Panc1 (cell line): ENCODE data around the gene PLAU. TPM values are rescaled to one million over a fixed set of nuclear protein-coding genes. Genes with fewer than 3 reads are reported as not detected.

Source experiments
- ATAC-seq: fragments of 200-7000 bp; cut with Tn5 transposase; 2 replicates; pipeline ENCODE4 v1.9.1; 2020; ENCODE audit warnings: mild to moderate bottlenecking, moderate library complexity
- BruUV-seq: library from RNA; stranded (reverse); fragments of 400-500 nt; replicated peaks from 2 replicates; lab custom pipeline; 2021; lab: Mats Ljungman, UMichigan
- CTCF ChIA-PET: fragments of 300-600 bp; sonication (Branson Sonifier 250); formaldehyde crosslinking; loops from one replicate; lab custom pipeline; 2022; ENCODE audit warnings: antibody characterized with exemption; lab: Charles Lee
- POLR2A ChIA-PET: fragments of 300-600 bp; sonication (Branson Sonifier 250); formaldehyde crosslinking; loops from one replicate; lab custom pipeline; 2022; ENCODE audit warnings: antibody characterized with exemption; lab: Charles Lee
- DNase-seq: peaks from one replicate; pipeline ENCODE4 v3.0.0-alpha.2; 2010; ENCODE audit warnings: low read depth, low spot score
- H3K27ac ChIP-seq: 2 replicates; pipeline ENCODE4 v1.5.1; 2011; ENCODE audit warnings: mild to moderate bottlenecking, low read length, inconsistent platforms
- H3K27me3 ChIP-seq: fragments of 200-500 bp; sonication (Bioruptor generic); 2 replicates; pipeline ENCODE4 v1.6.0; 2014; ENCODE audit warnings: low read length, inconsistent platforms; ENCODE audit not compliant: control insufficient read depth, insufficient read depth
- H3K36me3 ChIP-seq: fragments of 200-500 bp; sonication (Bioruptor generic); 2 replicates; pipeline ENCODE4 v1.5.1; 2014; ENCODE audit warnings: inconsistent platforms, mild to moderate bottlenecking, low read length, moderate library complexity; ENCODE audit not compliant: control insufficient read depth, insufficient read depth
- H3K4me1 ChIP-seq: 2 replicates; pipeline ENCODE4 v1.5.1; 2011; ENCODE audit warnings: inconsistent platforms, mild to moderate bottlenecking, low read length, moderate library complexity; ENCODE audit not compliant: control insufficient read depth, insufficient read depth
- H3K4me3 ChIP-seq, 2 experiments: 2 replicates each; pipeline ENCODE4 v1.5.1; 2011 to 2012; ENCODE audit warnings: low read depth in 2 of 2, low read length in 2 of 2, mild to moderate bottlenecking in 2 of 2, inconsistent platforms in 1 of 2, moderate library complexity in 1 of 2
- H3K9me3 ChIP-seq: fragments of 200-500 bp; sonication (Bioruptor generic); 2 replicates; pipeline ENCODE4 v1.5.1; 2014; ENCODE audit warnings: low read depth, mild to moderate bottlenecking, inconsistent platforms, low read length, moderate library complexity; ENCODE audit not compliant: control insufficient read depth, insufficient read depth
- POLR2AphosphoS5 ChIP-seq: IDR thresholded peaks from 2 replicates; pipeline ENCODE4 v1.6.1; 2012; ENCODE audit warnings: mild to moderate bottlenecking, low read depth, low read length, moderate library complexity
- SIN3A ChIP-seq: IDR thresholded peaks from 2 replicates; pipeline ENCODE4 v1.6.1; 2012; ENCODE audit warnings: low read depth, mild to moderate bottlenecking, low read length, moderate library complexity, borderline replicate concordance; ENCODE audit not compliant: insufficient read depth
- TCF7L2 ChIP-seq: IDR thresholded peaks from 2 replicates; pipeline ENCODE4 v1.6.1; 2011; ENCODE audit warnings: mild to moderate bottlenecking, low read depth, low read length, inconsistent platforms
- in situ Hi-C: cut with HindIII; loops from 2 replicates; pipeline ENCODE4 v1.10.0; 2016; ENCODE audit warnings: low sequenced_read_pairs, low pct_unique_long_range_greater_than_20kb
- intact Hi-C: fragments of 100-400 bp; cut with micrococcal nuclease; formaldehyde crosslinking; loops from one replicate; pipeline ENCODE4 v1.10.0; 2022; ENCODE audit not compliant: unreplicated experiment
- total RNA-seq: library from RNA; stranded (reverse); gene quantifications from one replicate; pipeline ENCODE4 v1.2.1, GENCODE V29; 2021; ENCODE audit not compliant: unreplicated experiment
- TF ChIP-seq, protein P1 (sequence below): fragments of 450-650 bp; IDR thresholded peaks from 2 replicates; pipeline ENCODE4 v1.5.1; 2017; ENCODE audit warnings: mild to moderate bottlenecking
- TF ChIP-seq, protein P2 (sequence below), 2 experiments: IDR thresholded peaks; 2 replicates each; pipeline ENCODE4 v1.6.1; 2011 to 2012; ENCODE audit warnings: low read depth in 2 of 2, control low read depth in 1 of 2, low read length in 1 of 2, mild to moderate bottlenecking in 1 of 2, moderate library complexity in 1 of 2; ENCODE audit not compliant: insufficient read depth in 1 of 2

Gene PLAU
- total RNA-seq, 1 experiment from 2014 or later = 305 TPM

- H3K27me3 ChIP-seq = no peaks in the 10 kb centered on the region
- no peak for ATAC-seq
Observed at GRCh38 chr10:73863039-73863817, 47.7 kb upstream of the PLAU start.

GRCh38 chr10:73864229-73864628, 46.7 kb upstream of the PLAU start:
- intact Hi-C loops = no loop called here
- ChIA-PET POLR2A (interaction anchor here (0.6 to 0.7 kb wide), 2 partner anchors 11 to 38 kb away, joined by 3 to 6 read pairs; no protein-coding TSS in a partner anchor), CTCF (no interaction called here)

More at GRCh38 chr10:73863039-73863817, 47.7 kb upstream of the PLAU start:
- ChIA-PET POLR2A (no interaction called here), CTCF (interaction anchor here (0.6 kb wide), 1 partner anchor 12 kb away, joined by 4 read pairs; no protein-coding TSS in a partner anchor)
- TF ChIP-seq SIN3A (no peak), TCF7L2 (no peak), POLR2AphosphoS5 (no peak)
- TF ChIP-seq, protein P1, sequence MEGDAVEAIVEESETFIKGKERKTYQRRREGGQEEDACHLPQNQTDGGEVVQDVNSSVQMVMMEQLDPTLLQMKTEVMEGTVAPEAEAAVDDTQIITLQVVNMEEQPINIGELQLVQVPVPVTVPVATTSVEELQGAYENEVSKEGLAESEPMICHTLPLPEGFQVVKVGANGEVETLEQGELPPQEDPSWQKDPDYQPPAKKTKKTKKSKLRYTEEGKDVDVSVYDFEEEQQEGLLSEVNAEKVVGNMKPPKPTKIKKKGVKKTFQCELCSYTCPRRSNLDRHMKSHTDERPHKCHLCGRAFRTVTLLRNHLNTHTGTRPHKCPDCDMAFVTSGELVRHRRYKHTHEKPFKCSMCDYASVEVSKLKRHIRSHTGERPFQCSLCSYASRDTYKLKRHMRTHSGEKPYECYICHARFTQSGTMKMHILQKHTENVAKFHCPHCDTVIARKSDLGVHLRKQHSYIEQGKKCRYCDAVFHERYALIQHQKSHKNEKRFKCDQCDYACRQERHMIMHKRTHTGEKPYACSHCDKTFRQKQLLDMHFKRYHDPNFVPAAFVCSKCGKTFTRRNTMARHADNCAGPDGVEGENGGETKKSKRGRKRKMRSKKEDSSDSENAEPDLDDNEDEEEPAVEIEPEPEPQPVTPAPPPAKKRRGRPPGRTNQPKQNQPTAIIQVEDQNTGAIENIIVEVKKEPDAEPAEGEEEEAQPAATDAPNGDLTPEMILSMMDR = no peak
- TF ChIP-seq, protein P2, sequence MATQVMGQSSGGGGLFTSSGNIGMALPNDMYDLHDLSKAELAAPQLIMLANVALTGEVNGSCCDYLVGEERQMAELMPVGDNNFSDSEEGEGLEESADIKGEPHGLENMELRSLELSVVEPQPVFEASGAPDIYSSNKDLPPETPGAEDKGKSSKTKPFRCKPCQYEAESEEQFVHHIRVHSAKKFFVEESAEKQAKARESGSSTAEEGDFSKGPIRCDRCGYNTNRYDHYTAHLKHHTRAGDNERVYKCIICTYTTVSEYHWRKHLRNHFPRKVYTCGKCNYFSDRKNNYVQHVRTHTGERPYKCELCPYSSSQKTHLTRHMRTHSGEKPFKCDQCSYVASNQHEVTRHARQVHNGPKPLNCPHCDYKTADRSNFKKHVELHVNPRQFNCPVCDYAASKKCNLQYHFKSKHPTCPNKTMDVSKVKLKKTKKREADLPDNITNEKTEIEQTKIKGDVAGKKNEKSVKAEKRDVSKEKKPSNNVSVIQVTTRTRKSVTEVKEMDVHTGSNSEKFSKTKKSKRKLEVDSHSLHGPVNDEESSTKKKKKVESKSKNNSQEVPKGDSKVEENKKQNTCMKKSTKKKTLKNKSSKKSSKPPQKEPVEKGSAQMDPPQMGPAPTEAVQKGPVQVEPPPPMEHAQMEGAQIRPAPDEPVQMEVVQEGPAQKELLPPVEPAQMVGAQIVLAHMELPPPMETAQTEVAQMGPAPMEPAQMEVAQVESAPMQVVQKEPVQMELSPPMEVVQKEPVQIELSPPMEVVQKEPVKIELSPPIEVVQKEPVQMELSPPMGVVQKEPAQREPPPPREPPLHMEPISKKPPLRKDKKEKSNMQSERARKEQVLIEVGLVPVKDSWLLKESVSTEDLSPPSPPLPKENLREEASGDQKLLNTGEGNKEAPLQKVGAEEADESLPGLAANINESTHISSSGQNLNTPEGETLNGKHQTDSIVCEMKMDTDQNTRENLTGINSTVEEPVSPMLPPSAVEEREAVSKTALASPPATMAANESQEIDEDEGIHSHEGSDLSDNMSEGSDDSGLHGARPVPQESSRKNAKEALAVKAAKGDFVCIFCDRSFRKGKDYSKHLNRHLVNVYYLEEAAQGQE (IDR thresholded peaks at IDR 0.05; ENCODE audit: insufficient read depth in 1 of 2, low read depth in 2 of 2, low read length in 1 of 2) = no peak
- no peak overlapping the region for H3K27ac ChIP-seq
- H3K4me3 ChIP-seq = no peak overlapping the region
- intact Hi-C loops = no loop called here
- peaks cover 3% of the 10 kb centered on the region; the same call in 1 of the 2 replicates for H3K36me3 ChIP-seq
- peaks cover under 1% of the 10 kb centered on the region; the same call in 1 of the 2 replicates for H3K4me1 ChIP-seq
- in situ Hi-C loops = no loop called here
- BruUV-seq = no TSS peak
- DNase-seq = no peak
- H3K9me3 ChIP-seq = no peaks in the 10 kb centered on the region

More at GRCh38 chr10:73864229-73864628, 46.7 kb upstream of the PLAU start:
- H3K36me3 ChIP-seq = peaks cover 3% of the 10 kb centered on the region; the same call in 1 of the 2 replicates
- TF ChIP-seq, protein P1 = no peak
- TF ChIP-seq, protein P2 (IDR thresholded peaks at IDR 0.05; ENCODE audit: insufficient read depth in 1 of 2, low read depth in 2 of 2, low read length in 1 of 2) = no peak
- TF ChIP-seq SIN3A (no peak), TCF7L2 (no peak)
- DNase-seq (no peak), ATAC-seq (no peak)
- H3K4me3 ChIP-seq = no peak overlapping the region
- BruUV-seq = no TSS peak
- H3K27ac ChIP-seq = no peak overlapping the region
- H3K4me1 ChIP-seq = no peaks in the 10 kb centered on the region
- in situ Hi-C loops = no loop called here
- no peaks in the 10 kb centered on the region for H3K9me3 ChIP-seq
- H3K27me3 ChIP-seq = no peaks in the 10 kb centered on the region
